ENCODE data around the gene PARD3B. TPM values are rescaled to one million over a fixed set of nuclear protein-coding genes. Genes with fewer than 3 reads are reported as not detected.

The PARD3B gene
- total RNA-seq, 4 donors from 2014 or later = 21.8 to 85.6 (median 36.1) TPM

DNA sequence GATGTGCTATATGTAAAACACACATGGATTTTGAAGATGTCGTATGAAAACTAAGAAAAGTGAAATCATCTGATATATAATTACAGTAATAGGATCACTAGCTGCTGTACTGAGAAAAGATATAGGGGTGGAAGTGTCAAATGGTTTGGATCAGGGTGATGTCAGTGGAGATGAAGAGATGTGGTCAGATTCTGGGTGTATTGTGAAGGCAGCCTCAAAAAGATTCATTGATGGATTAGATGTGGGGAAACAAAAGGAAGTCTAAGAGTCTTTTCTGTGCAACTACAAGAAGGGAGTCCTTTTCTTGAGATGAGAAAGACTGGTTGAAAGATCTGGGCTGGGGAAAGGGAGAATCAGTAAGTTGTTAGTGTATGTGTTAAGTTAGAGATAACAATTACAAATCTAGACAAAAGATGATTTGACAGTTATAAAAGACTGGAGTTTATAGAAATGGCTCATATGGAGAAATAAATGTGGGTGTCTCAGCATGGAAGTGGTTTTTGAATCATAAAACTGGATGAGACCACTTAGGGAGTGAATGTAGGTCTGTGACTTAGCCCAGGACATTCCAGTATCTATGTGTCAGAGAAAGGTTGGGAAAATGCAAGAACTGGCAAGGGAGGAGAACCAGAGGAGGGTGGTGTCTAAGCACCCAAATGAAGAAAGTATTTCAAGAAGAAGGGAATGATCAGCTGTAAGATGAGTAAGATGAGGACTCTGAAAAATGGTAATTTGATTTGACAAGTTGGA lies 347.4 kb downstream of the PARD3B start:
- TF ChIP-seq, protein P1, sequence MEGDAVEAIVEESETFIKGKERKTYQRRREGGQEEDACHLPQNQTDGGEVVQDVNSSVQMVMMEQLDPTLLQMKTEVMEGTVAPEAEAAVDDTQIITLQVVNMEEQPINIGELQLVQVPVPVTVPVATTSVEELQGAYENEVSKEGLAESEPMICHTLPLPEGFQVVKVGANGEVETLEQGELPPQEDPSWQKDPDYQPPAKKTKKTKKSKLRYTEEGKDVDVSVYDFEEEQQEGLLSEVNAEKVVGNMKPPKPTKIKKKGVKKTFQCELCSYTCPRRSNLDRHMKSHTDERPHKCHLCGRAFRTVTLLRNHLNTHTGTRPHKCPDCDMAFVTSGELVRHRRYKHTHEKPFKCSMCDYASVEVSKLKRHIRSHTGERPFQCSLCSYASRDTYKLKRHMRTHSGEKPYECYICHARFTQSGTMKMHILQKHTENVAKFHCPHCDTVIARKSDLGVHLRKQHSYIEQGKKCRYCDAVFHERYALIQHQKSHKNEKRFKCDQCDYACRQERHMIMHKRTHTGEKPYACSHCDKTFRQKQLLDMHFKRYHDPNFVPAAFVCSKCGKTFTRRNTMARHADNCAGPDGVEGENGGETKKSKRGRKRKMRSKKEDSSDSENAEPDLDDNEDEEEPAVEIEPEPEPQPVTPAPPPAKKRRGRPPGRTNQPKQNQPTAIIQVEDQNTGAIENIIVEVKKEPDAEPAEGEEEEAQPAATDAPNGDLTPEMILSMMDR (IDR thresholded peaks at IDR 0.05) = no peak
- TF ChIP-seq POLR2A (IDR thresholded peaks at IDR 0.05) = no peak
- no peaks in the 10 kb centered on the region for H3K27me3 ChIP-seq
- H3K9me3 ChIP-seq = no peaks in the 10 kb centered on the region
- intact Hi-C loops (cut with DNase I; ENCODE audit: low total_unique reads) = no loop called here
- H3K27ac ChIP-seq = no peak overlapping the region
- DNase-seq = no peak
- no peaks in the 10 kb centered on the region for H3K4me1 ChIP-seq
- H3K4me3 ChIP-seq = no peak overlapping the region
- H3K36me3 ChIP-seq = no peaks in the 10 kb centered on the region

GRCh38 chr2:204896146-204896545 lies 350.9 kb downstream of the PARD3B start:
- Histone ChIP-seq H3K27ac (no peak overlapping the region), H3K27me3 (no peaks in the 10 kb centered on the region), H3K4me1 (no peaks in the 10 kb centered on the region), H3K4me3 (no peak overlapping the region), H3K36me3 (no peaks in the 10 kb centered on the region), H3K9me3 (no peaks in the 10 kb centered on the region)
- intact Hi-C loops (cut with DNase I; ENCODE audit: low total_unique reads) = no loop called here
- DNase-seq = no peak
- TF ChIP-seq, protein P1 (IDR thresholded peaks at IDR 0.05) = no peak
- no peak for TF ChIP-seq POLR2A (IDR thresholded peaks at IDR 0.05)

GRCh38 chr2:204897561-204897960 lies 352.3 kb downstream of the PARD3B start:
- intact Hi-C loops (cut with DNase I; ENCODE audit: low total_unique reads) = no loop called here
- Histone ChIP-seq H3K4me1 (no peaks in the 10 kb centered on the region), H3K27ac (no peak overlapping the region), H3K4me3 (no peak overlapping the region), H3K27me3 (no peaks in the 10 kb centered on the region), H3K9me3 (no peaks in the 10 kb centered on the region), H3K36me3 (no peaks in the 10 kb centered on the region)
- DNase-seq = no peak
- TF ChIP-seq, protein P1 (IDR thresholded peaks at IDR 0.05) = no peak
- TF ChIP-seq POLR2A (IDR thresholded peaks at IDR 0.05) = no peak

DNA sequence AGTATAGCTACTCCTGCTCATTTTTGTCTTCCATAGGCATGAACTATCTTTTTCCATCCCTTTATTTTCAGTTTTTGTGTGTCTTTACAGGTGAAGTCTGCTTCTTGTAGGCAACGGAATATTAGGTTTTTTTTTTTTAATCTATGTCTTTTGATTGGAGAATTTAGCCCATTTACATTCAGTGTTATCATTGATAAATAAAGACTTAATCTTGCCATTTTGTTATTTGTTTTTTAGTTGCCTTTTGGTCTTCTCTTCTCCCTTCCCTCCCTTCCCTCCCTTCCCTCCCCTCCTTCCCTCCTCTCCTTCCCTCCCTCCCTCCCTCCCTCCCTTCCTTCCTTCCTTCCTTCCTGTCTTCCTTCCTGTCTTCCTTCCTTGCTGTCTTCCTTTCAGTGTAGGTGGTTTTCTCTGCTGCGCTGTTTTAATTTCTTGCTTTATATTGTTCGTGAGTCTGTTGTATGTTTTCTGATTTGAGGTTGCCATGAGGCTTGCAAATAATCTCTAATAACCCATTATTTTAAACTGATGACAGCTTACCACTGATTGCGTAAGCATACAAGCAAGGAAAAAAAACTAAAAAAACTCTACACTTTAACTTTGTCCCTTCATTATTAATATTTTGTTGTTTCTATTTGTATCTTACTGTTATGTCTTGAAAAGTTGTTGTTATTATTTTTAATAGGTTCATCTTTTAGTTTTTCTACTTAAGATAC lies 353.8 kb downstream of the PARD3B start:
- H3K4me1 ChIP-seq = no peaks in the 10 kb centered on the region
- H3K36me3 ChIP-seq = no peaks in the 10 kb centered on the region
- intact Hi-C loops (cut with DNase I; ENCODE audit: low total_unique reads) = no loop called here
- DNase-seq = no peak
- H3K9me3 ChIP-seq = no peaks in the 10 kb centered on the region
- no peak overlapping the region for H3K4me3 ChIP-seq
- TF ChIP-seq, protein P1 (IDR thresholded peaks at IDR 0.05) = no peak
- no peak for TF ChIP-seq POLR2A (IDR thresholded peaks at IDR 0.05)
- no peak overlapping the region for H3K27ac ChIP-seq
- H3K27me3 ChIP-seq = no peaks in the 10 kb centered on the region

GRCh38 chr2:204899983-204900382 lies 354.7 kb downstream of the PARD3B start:
- no peaks in the 10 kb centered on the region for H3K36me3 ChIP-seq
- no peaks in the 10 kb centered on the region for H3K27me3 ChIP-seq
- H3K9me3 ChIP-seq = no peaks in the 10 kb centered on the region
- no peak overlapping the region for H3K4me3 ChIP-seq
- H3K4me1 ChIP-seq = no peaks in the 10 kb centered on the region
- TF ChIP-seq POLR2A (IDR thresholded peaks at IDR 0.05) = no peak
- TF ChIP-seq, protein P1 (IDR thresholded peaks at IDR 0.05) = no peak
- no peak overlapping the region for H3K27ac ChIP-seq
- intact Hi-C loops (cut with DNase I; ENCODE audit: low total_unique reads) = no loop called here
- DNase-seq = no peak
